Neutrophil (primary cell): ENCODE measurements around the gene KCNC3.

Source experiments
- H3K27ac ChIP-seq: fragments of 200-600 bp; sonication (generic); 2 replicates; pipeline ENCODE4 v1.5.1; 2016; ENCODE audit warnings: mild to moderate bottlenecking, moderate library complexity
- H3K27me3 ChIP-seq: fragments of 200-600 bp; sonication (generic); 2 replicates; pipeline ENCODE4 v1.6.0; 2016; ENCODE audit warnings: mild to moderate bottlenecking
- H3K36me3 ChIP-seq: fragments of 200-600 bp; sonication (generic); 2 replicates; pipeline ENCODE4 v1.5.1; 2017
- H3K4me1 ChIP-seq, 2 experiments: fragments of 200-600 bp in 1 of 2; sonication (generic) in 1 of 2; 1 replicate in 1 of 2; 2 replicates in 1 of 2; pipeline versions ENCODE4 v1.5.1 to v1.6.1; 2013 to 2016; ENCODE audit warnings: low read depth in 1 of 2, low read length in 1 of 2, mild to moderate bottlenecking in 1 of 2, moderate library complexity in 1 of 2; ENCODE audit not compliant: control insufficient read depth in 1 of 2, insufficient read depth in 1 of 2
- H3K4me3 ChIP-seq, 2 experiments: fragments of 200-600 bp in 1 of 2; sonication (generic) in 1 of 2; 1 replicate in 1 of 2; 2 replicates in 1 of 2; pipeline ENCODE4 v1.5.1; 2013 to 2016; ENCODE audit warnings: low read depth in 1 of 2, low read length in 1 of 2, mild to moderate bottlenecking in 1 of 2, moderate library complexity in 1 of 2
- H3K9me3 ChIP-seq: fragments of 200-600 bp; sonication (generic); 2 replicates; pipeline ENCODE4 v1.5.1; 2016
- CTCF ChIP-seq: fragments of 200-600 bp; sonication (generic); IDR thresholded peaks from 2 replicates; pipeline ENCODE4 v1.5.1; 2016; ENCODE audit warnings: antibody characterized with exemption

Gene KCNC3

GRCh38 chr19:50275577-50276368, 53.4 kb downstream of the KCNC3 start:
- Histone ChIP-seq H3K9me3 (no peaks in the 10 kb centered on the region), H3K4me3 (no peak overlapping the region), H3K4me1 (no peaks in the 10 kb centered on the region), H3K36me3 (no peaks in the 10 kb centered on the region), H3K27me3 (no peaks in the 10 kb centered on the region), H3K27ac (no peak overlapping the region)
- TF ChIP-seq CTCF = no peak

GRCh38 chr19:50273821-50274220, 55.4 kb downstream of the KCNC3 start:
- no peak overlapping the region for H3K4me3 ChIP-seq
- no peak for TF ChIP-seq CTCF
- H3K4me1 ChIP-seq = no peaks in the 10 kb centered on the region
- H3K9me3 ChIP-seq = no peaks in the 10 kb centered on the region
- H3K36me3 ChIP-seq = no peaks in the 10 kb centered on the region
- no peaks in the 10 kb centered on the region for H3K27me3 ChIP-seq
- no peak overlapping the region for H3K27ac ChIP-seq

- no peak overlapping the region for H3K27ac ChIP-seq
- no peak for TF ChIP-seq CTCF
- H3K4me3 ChIP-seq = no peak overlapping the region
- H3K27me3 ChIP-seq = peaks cover 8% of the 10 kb centered on the region
- no peaks in the 10 kb centered on the region for H3K4me1 ChIP-seq
- H3K9me3 ChIP-seq = no peaks in the 10 kb centered on the region
- no peaks in the 10 kb centered on the region for H3K36me3 ChIP-seq
Measured at GRCh38 chr19:50272263-50272897, 56.8 kb downstream of the KCNC3 start.

DNA sequence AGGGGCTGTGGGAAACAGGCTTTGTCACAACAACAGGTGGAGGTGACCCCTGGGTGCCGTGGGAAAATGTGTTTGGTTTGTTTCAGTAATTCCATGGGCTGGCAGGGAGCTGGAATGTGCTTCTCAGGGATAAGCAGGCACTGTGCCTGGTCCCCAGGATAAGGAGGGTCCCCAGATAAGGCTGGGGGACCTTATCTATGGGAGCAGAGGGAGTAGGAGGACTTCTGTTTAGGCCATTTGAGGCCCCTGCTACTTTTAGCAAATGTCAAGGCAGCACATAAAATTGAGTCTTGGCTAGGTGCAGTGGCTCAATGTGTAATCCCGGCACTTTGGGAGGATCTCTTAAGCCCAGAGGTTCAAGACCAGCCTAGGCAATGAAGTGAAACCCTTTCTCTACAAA, 59.5 kb downstream of the KCNC3 start:
- H3K9me3 ChIP-seq = no peaks in the 10 kb centered on the region
- H3K27me3 ChIP-seq = peaks cover 17% of the 10 kb centered on the region
- H3K4me1 ChIP-seq = no peaks in the 10 kb centered on the region
- H3K36me3 ChIP-seq = no peaks in the 10 kb centered on the region
- no peak overlapping the region for H3K4me3 ChIP-seq
- no peak for TF ChIP-seq CTCF
- H3K27ac ChIP-seq = no peak overlapping the region

DNA sequence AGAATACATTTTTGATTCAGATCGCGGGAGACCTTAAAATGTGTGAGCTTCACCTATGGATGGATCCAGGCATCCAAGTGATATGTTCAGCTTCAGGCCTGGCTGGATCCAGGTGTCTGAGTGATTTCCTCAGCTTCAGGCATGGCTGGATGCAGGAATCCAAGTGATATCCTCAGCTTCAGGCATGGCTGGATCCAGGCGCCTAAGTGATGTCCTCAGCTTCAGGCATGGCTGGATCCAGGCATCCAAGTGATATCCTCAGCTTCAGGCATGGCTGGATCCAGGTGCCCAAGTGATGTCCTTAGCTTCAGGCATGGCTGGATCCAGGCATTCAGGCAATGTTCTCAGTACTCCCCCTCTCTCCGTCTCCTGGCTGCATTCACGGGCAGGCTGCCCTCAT, 60.7 kb downstream of the KCNC3 start:
- Histone ChIP-seq H3K36me3 (no peaks in the 10 kb centered on the region), H3K9me3 (no peaks in the 10 kb centered on the region)

More for the DNA sequence above, 60.7 kb downstream of the KCNC3 start:
- Histone ChIP-seq H3K4me1 (no peaks in the 10 kb centered on the region), H3K27me3 (peaks cover 17% of the 10 kb centered on the region), H3K27ac (no peak overlapping the region), H3K4me3 (no peak overlapping the region)
- TF ChIP-seq CTCF = no peak
